Renal cortical epithelial cell (primary cell): ENCODE data around the gene CCDC136. TPM values are rescaled to one million over a fixed set of nuclear protein-coding genes. Genes with fewer than 3 reads are reported as not detected.

ENCODE experiments used
- DNase-seq: peaks from one replicate; pipeline ENCODE4 v3.0.0-alpha.2; 2011; ENCODE audit warnings: low read depth
- total RNA-seq: library from RNA; depleted of rRNA; stranded (reverse); fragments of >200 nt; gene quantifications from 2 replicates; pipeline ENCODE4 v1.2.3, GENCODE V29; 2014

The CCDC136 gene
- total RNA-seq, result 1.3 TPM in 1 of 2 replicates, not detected in the other

- no peak for DNase-seq
Observed at GRCh38 chr7:128791121-128791971, at the start of gene CCDC136. CCDC136 (plus strand) TSS chr7:128791968; CDS start chr7:128792412, 444 bp downstream.

GRCh38 chr7:128742206-128742605 is 49.6 kb upstream of the CCDC136 start:
- peak; percentile 45 for DNase-seq

GRCh38 chr7:128743112-128743772 is 48.5 kb upstream of the CCDC136 start:
- DNase-seq, result no peak

- no peak for DNase-seq
Observed at GRCh38 chr7:128744366-128744905, 47.3 kb upstream of the CCDC136 start.

GRCh38 chr7:128745706-128746105 is 46.1 kb upstream of the CCDC136 start:
- no peak for DNase-seq

- no peak for DNase-seq
Observed at GRCh38 chr7:128747327-128748079, 44.3 kb upstream of the CCDC136 start.

GRCh38 chr7:128752251-128752650 is 39.5 kb upstream of the CCDC136 start:
- DNase-seq, result no peak

GRCh38 chr7:128755075-128755818 is 36.5 kb upstream of the CCDC136 start:
- no peak for DNase-seq

GRCh38 chr7:128755819-128756476 is 35.8 kb upstream of the CCDC136 start:
- DNase-seq, result no peak

GRCh38 chr7:128757203-128757602 is 34.6 kb upstream of the CCDC136 start:
- no peak for DNase-seq

- DNase-seq, result no peak
Observed at GRCh38 chr7:128758553-128758952, 33.2 kb upstream of the CCDC136 start.

GRCh38 chr7:128759242-128759641 is 32.5 kb upstream of the CCDC136 start:
- DNase-seq, result no peak

- DNase-seq, result peak; percentile 81
Observed at GRCh38 chr7:128763541-128763940, 28.2 kb upstream of the CCDC136 start.

- no peak for DNase-seq
Observed at GRCh38 chr7:128767475-128768110, 24.2 kb upstream of the CCDC136 start.

GRCh38 chr7:128770233-128770632 is 21.5 kb upstream of the CCDC136 start:
- no peak for DNase-seq

GRCh38 chr7:128773604-128774003 is 18.2 kb upstream of the CCDC136 start:
- DNase-seq, result no peak

GRCh38 chr7:128774029-128774689 is 17.6 kb upstream of the CCDC136 start:
- DNase-seq, result no peak

- DNase-seq, result no peak
Observed at GRCh38 chr7:128774921-128775320, 16.8 kb upstream of the CCDC136 start.

GRCh38 chr7:128775744-128776474 is 15.9 kb upstream of the CCDC136 start, which contains the start of gene OPN1SW:
OPN1SW (minus strand) TSS chr7:128775794; CDS start chr7:128775781, 13 bp downstream.
- DNase-seq, result no peak
